ENCODE measurements around the gene FAM219A.

Gene FAM219A, protein sequence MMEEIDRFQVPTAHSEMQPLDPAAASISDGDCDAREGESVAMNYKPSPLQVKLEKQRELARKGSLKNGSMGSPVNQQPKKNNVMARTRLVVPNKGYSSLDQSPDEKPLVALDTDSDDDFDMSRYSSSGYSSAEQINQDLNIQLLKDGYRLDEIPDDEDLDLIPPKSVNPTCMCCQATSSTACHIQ

DNA sequence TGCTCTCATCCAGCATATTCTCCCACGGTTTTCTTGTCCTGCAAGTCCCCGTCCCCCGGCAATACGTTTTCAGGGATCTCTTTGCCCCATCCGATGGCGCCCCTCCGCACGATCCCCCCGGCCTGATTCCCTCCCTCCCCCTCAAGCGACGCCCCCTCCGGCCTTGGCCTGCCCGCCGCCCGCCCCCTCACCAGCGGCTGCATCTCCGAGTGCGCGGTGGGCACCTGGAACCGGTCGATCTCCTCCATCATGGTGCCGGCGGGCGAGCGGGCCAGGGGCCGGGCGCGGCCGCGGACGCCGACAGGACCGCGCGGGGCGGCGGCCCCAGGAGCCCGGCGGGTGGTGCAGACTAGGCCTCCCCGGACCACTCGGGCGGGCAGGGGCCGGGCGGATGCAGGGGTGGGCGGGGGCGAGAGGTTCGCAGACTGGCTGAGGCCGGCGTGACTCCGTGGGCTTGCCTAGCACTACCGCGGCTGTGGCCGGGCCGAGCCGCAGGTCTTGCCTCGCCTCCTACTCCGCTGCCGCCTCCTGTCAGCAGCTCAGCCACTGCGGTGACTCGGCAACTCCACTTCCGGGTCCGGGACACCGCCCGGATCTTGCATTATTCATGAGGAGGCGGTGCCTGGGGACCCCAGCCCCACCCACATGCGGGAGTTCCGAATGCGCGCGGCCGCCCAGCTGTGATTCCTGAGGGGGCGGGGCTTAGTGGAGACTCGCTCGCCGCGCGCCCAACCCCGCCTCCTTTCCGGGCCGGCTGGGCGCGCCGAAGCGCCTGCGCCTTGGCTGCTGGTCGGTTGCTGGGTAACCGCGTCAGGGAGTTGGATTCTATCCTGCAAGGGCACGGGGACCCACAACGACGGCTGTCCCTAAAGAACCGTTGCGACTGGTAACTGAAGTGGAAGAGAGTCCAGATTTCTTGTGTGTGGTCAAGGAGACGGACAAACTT is at the start of gene FAM219A, which contains the start of gene DNAI1:
TSS of gene FAM219A (minus strand) at position 558 of the 946 bp plus-strand sequence. CDS start at position 251, 307 bp downstream.
TSS of gene DNAI1 (plus strand) at position 793 of the 946 bp plus-strand sequence. CDS start 201 bp downstream, outside the sequence.
- peak; percentile 98 for DNase-seq (ENCODE audit: low spot score)

DNA sequence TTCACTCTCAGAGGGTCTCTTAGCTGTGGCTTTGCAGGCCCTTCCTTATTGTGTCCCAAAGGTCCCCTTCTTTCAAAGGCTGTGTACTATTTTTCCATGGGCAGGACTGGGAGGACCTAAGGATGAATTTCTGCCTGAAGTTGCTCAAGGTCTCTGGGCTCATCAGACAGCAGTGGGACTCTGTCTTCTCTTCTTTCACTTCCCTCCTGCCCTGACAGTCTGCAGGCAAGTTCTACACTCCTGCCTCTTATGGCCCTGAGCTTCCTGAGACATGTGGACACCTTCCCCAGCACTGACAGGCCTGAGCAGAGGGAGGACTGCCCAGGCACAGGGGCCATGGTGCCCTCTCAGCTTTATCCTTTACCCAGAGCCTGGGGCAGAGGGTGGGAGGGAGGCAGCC is 49.6 kb upstream of the FAM219A start:
- DNase-seq (ENCODE audit: low spot score): no peak

DNA sequence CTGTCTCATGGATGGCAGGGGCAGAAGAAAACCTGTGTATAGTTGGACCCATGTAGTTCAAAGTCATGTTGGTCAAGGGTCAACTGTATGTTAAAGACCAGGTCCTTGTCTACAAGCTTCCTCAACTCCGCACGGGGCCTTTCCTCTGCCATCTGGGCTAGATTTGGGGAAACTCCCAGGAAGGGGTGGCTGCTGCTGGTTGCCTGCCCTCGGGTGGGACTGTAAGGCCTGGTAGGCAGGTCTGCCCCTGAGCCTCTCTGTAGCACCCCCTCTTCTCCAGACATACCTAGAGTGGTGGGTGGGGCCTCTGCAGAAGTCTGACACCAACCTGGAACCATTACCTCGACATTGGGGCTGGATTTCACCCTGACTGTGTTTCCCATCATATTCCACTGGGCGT is 49.2 kb upstream of the FAM219A start:
- DNase-seq (ENCODE audit: low spot score): no peak

DNA sequence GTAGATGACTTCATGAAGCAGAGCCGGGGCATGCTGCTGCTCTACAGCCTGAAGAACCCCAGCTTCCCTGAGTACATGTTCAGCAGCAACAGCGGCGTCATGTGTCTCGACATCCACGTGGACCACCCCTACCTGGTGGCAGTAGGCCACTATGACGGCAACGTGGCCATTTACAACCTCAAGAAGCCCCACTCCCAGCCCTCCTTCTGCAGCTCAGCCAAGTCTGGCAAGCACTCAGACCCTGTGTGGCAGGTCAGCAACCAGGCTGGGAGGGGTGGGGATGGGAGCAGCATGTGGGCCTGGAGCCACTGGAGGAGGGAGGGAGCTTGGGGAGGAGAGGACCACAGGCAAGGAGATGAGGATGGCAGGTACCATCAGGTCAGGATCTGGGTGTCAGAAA is 48.3 kb upstream of the FAM219A start:
- DNase-seq (ENCODE audit: low spot score): no peak

DNA sequence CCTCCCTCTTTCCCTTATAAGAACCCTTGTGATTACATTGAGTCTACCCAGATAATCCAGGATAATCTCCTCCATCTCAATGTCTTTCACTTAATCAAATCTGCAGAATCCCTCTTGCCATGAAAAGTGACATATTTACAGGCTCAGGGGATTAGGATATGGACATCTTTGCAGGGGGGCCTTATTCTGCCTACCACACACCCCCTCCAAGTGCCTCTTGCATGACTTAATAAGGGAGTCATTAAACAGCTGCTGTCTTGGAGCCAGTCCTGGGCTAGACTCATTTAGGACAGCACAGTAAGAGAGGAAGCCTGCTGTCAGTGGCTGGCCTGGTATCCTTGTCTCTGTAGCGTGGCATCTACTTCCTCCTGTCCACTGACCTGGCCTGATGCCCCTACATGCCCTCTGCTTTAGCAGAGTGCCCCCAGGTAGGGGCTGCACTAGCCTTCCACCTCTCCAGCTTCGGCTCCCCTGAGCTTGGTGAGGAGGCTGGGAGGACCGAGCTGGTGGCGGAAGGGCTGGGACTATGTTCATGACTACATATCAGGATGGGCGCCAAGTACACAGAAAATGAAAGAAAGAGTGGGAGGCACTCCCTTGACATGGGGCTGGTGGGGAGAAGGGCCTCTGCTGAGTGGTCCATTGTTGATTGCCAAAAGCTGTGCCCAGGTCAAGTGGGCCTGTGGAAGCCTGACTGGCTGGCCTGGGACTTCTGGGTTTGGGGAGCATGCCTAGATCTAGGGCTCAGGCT is 47.2 kb upstream of the FAM219A start:
- DNase-seq (ENCODE audit: low spot score): no peak

DNA sequence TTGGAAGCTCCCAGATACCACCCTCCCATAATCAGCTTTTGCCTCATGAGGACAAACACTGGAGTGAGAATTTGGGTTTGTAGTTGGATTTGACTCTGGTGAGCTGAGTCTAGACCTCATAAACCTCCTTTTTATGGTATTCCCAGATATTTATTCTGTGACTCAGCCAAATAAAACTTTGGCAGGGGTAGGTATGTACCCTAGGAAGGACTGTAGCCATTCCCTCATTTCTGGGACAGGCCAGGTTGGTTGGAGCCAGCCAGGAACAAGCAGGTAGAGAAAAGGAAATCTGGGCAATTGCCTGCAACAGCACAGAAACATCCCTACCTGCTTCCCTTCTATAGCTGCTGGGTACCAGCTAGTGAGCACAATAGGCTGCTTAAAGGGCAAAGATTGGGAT is 45.0 kb upstream of the FAM219A start:
- DNase-seq (ENCODE audit: low spot score): no peak

DNA sequence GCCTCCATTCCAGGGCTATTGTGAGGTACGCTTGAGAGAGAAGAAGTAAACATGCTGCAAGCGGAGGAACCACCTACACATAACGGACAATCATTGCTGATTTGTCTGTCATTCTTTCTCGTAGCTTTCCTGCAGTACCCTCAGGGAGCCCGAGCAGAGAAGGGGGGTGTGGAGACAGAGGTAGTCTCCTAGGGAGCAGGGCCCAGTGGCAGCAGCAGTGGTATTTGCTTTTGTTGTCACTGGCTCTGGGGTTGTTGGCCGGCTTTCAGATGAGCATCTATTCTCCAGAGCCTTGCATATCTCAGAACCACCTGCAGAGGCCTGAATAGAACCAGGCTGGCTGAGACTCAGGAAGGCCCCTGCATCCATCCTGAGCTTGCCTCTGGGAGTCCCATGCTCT is 44.5 kb upstream of the FAM219A start:
- no peak for DNase-seq (ENCODE audit: low spot score)

DNA sequence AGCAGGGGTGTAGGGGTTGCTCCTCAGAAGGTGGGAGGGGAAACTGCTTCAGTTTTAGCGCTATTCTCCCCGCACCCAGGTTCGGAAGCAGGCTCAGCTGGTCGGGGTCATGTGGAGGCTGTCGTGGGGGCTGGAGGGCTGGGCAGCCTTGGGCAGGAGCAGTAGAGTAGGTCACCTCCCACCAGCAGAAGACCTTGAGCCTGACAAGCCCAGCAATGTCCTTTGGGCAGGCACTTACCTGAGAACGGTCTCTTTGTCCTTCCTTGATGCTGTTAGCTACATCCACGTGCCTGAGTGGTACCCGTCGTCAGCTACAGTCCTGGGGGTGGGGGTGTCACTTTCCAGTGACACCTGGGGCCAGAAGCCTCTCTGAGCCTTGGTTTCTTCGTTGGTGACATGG is 44.1 kb upstream of the FAM219A start:
- no peak for DNase-seq (ENCODE audit: low spot score)

DNA sequence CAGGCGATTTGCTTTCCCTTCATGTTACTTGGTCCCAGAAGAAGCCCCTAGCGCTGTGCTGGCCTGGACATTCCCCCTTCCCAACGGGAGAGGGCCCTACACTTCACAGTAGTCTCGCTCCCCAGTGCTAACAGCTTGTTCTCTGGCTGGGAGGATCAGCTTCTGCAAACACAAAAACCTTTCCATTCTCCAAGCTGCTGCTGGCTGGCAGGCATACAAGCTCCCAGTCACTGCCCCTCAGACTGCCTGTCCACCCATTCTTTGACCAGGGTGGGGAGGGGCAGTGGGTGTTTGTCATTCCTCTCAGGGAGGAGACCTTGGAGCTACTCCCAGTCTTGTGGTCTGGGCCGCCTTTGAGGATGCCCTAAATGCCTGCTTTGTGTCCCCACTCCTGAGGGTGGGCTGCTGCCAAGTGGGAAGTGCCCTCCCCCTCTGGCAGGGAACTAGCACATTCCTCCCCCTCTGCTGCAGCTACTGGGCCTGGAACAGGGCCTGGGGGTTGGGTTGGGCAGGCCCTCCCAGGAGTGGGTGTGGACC is 43.6 kb upstream of the FAM219A start:
- DNase-seq (ENCODE audit: low spot score): no peak

DNA sequence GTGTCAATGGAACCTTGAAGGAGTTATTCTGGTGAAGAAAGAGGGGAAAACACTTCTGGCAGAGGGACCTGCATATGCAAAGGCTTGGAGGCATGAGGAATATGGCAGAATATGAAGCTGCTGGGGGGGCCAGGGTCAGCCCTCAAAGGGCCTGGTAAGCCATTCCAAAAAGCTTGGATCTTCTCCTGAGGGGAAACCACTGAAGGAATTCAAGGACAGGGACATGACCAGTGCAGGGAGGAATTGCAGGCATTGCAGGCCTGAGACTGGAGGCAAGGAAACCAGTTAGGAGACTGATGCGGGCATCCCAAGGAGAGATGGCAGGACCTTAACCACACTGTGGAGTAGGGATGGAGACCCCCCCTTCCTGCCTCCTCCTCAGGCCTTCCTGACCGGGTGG is 43.0 kb upstream of the FAM219A start:
- DNase-seq (ENCODE audit: low spot score): no peak

DNA sequence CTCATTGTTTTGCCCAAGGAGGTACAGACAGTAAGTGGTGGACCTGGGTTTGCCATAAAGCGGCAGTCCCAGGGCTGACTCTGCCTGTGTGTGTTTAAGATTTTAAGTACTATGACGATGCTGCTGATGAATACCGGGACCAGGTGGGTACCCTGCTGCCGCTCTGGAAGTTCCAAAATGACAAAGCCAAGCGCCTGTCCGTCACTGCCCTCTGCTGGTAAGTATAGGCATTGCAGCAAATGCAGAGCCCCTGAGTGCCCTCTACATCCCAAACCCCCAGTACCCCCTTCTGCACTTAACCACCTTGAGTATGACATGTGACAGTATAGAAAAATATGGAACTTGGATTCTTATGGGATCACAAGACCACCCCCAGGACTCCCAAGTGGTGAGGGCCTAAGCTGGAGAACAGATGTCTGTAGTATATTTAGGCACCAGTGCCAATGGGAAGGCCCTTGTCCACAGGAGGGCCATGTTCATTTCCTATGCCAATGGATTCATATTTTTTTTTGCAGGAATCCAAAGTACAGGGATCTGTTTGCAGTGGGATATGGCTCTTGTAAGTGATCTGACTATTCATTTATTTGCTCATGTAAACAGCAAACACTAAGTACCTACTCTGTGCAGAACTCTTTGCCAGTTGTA is 42.4 kb upstream of the FAM219A start:
- DNase-seq (ENCODE audit: low spot score): peak; percentile 74

DNA sequence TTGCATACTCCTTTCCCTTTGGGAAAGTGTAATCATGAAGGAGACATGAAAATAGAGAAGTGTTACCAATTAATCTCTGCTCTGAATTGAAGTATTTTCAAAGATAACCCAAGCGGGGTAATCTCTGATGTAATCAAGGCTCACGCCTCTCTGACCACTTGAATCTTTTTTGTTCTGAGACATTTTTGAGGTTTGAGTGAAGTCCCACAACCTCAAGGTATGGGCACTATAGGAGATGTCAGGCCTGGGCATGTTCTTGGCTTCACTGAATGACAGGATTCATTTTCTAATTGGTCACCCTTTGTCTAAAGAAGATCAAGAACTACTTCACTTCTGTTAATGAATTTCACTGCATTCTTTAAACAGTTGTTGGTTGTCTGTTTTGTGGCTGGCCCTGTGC is 40.7 kb upstream of the FAM219A start:
- DNase-seq (ENCODE audit: low spot score): no peak

DNA sequence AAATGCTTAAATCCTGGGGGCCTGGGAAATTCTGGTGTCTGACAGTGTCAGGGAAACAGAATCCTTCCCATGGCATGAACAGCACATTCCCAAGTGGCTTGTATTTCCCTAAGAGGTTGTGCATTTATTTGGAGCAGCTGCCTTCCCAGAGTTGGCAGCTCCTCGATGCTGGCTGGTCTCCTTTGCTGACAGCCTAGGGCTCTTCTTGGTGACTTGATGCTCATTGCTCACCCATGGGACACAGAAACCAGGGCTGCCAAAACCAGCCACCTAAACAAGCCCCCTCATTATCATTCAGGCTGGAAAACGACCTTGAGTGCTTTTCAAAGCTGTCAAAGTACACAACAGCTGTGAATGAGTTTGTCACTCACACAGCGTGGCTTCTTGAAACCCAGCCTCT is 40.2 kb upstream of the FAM219A start:
- no peak for DNase-seq (ENCODE audit: low spot score)

DNA sequence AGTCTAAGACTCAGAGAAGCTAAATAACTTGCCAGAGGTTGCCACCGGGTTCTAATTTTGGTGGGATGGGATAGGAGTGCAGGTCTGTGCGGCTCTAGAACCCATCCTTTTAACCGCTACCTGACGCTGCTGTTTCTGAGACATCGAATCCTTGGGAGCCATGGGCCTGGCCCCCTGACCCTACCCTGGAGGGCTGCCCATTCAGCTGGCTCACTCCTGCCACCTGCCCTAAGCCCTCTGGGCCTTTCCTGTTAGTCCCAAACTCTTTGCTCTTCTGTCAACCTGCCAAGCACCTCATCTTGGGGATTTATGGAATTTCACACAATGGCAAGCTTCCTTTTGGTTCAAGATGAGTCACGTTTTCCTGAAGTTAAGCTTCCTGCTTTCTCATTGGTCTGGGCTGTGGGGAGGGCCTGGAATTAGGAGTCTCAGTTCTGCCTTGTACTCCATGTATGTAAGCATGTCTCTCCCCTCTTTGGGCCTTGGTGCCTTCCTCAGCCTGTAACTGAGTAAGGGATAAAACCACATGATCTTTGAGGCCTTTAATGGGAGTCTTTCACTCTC is 37.9 kb upstream of the FAM219A start:
- DNase-seq (ENCODE audit: low spot score): no peak

DNA sequence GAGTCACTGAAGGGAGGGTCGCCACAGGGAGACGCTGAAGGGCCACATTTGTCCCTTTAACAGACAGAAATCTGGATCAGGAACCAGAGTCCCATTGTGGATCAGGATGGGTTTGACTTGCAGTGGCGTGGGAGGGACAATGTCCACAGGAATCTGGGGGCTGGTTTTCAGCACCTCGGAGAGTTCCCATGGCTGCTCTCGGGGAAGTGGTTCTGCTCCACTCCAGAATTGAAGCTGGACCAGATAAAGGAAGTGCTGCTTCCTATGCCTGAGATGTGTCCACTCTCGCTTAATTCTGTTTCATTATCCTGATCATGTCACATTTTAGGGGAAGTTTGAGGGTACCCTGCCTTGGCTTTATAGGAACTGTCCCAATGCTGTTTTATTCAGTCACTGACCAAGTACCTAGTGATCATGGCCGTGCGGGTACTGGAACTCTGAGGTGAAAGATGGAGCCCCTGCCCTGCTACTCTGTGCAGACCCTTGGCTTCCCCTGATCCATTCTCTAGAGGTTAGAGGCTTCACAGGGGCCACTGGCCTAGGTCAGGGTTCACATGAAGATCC is 35.7 kb upstream of the FAM219A start:
- DNase-seq (ENCODE audit: low spot score): no peak

DNA sequence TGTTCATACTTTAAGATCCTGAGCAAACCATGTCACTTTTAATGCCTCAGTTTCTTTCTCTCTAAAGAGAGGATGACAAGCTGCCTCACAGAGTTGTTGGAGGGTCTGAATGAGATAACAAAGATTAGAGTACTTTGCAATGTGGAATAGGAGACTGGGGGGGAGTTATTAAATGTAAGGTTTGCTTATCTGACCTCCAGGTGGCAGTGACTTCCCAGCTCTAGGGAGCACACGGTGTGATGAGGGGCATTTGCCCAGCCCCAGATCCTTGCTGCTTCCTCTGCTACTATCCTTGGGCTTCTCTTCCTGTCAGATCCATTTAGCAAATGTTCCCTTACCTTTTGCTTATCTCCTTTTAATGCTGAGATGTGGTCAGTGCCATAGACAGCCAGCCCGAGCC is 33.7 kb upstream of the FAM219A start:
- DNase-seq (ENCODE audit: low spot score): no peak

DNA sequence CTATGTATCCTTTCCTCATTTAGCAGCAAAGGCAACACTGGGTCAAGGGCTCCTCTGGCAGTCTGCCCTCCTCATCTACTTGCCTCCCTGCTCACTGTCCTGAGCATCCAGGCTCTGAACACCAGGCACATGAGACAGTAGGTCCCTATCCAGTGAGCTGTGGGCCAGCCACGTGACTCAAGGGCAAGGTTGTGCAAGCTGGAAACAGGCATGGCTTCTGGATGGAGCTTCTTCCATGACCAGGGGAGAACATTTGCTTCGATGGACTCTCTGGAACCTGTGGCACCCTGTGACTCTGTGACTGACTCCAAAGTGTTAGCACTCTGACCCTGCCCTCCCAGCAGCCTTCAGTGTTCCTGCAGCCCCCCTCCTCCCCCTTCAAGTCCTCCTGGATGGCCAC is 33.2 kb upstream of the FAM219A start:
- DNase-seq (ENCODE audit: low spot score): no peak

DNA sequence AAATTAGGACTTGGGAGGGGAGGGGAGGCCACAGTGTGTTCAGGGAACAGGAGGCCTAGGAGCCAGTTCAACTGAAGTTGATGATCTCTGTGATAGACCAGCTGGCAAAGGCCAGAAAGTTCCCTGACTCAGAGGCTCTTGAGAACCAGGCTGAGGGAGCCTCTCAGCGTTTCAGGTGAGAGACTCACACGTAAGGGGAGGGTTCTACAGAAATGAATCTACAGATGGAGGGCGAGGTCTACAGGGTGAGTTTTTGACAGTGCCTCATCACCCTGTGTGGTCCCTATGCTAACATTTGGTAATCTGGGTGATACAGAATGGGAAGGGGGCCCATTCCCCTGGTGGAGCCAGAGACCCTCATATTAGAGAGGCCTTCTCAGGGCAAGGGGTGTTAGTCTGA is 32.4 kb upstream of the FAM219A start:
- no peak for DNase-seq (ENCODE audit: low spot score)

DNA sequence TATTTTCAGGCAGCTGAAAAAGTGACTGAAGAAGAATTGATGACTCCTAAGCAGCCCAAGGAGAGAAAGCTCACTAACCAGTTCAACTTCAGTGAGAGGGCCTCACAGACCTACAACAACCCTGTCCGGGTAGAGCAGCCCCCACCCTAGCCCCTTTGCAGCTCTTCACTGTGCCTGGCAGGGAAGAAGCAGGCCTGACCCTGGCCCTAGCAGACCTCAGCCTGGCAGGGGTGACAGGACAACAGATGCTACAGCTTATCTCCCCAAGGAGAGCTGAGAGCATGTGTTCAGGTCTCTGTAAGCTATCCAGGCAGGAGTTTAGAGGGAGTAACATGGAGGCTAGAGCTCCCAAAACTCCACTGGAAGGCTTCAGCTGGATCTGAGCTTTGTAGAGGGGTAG is 32.0 kb upstream of the FAM219A start:
- no peak for DNase-seq (ENCODE audit: low spot score)

DNA sequence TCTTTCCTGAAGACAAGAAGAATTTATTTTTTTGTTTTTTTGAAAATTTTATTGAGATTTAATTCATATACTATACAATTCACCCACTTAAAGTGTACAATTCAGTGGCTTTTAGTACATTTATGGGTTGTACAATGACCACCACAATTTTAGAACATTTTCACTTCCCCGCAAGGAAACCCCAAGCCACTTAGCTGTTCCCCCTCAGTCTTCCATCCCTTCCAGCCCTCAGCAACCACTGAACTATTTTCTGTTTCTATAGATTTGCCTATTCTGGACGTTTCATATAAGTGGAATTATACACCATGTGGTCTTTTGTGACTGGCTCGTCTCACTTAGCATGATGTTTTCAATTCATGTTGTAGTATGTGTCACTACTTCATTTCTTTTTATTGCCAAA is 28.2 kb upstream of the FAM219A start:
- no peak for DNase-seq (ENCODE audit: low spot score)

DNA sequence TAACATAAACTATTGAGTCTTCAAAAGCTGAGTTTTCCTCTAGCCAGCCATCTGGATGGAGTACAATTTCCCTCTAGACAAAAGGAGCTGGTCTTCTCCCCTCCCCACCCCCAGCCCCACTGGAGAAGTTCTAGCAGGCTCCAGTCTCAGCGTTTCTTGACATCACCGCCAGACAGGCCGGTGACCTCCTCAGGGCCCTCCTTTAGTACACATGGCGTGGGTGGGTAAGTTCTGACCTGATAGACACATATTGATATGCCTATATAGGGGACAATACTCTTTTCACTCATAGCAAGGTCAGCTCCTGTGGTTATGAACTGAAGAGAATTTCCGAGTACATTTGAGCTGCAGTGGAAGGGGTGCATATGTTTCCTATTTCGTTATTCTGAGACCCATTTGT is 27.5 kb upstream of the FAM219A start:
- DNase-seq (ENCODE audit: low spot score): no peak
